Testis (tissue), 3 donors: ENCODE data around the gene IGSF9B. TPM values are rescaled to one million over a fixed set of nuclear protein-coding genes. Genes with fewer than 3 reads are reported as not detected.

Source experiments
- DNase-seq: peaks from one replicate; pipeline ENCODE4 v3.0.0-alpha.2; 2019
- H3K27ac ChIP-seq, 2 donors: fragments of 200-600 bp; sonication (generic); one replicate each; pipeline ENCODE4 v1.5.1; 2019
- H3K27me3 ChIP-seq: fragments of 200-600 bp; sonication (generic); one replicate; pipeline ENCODE4 v1.5.1; 2019
- H3K36me3 ChIP-seq: fragments of 200-600 bp; sonication (generic); one replicate; pipeline ENCODE4 v1.5.1; 2017; ENCODE audit warnings: low read depth; ENCODE audit errors: missing control alignments
- H3K4me1 ChIP-seq: fragments of 200-600 bp; sonication (generic); one replicate; pipeline ENCODE4 v1.5.1; 2019
- H3K4me3 ChIP-seq, 2 donors: fragments of 200-600 bp; sonication (generic); one replicate each; pipeline ENCODE4 v1.5.1; 2017 to 2019
- H3K9me3 ChIP-seq: fragments of 200-600 bp; sonication (generic); one replicate; pipeline ENCODE4 v1.5.1; 2017
- CTCF ChIP-seq, 3 experiments: fragments of 450-650 bp in 2 of 3; fragments of 200-600 bp in 1 of 3; sonication (generic) in 1 of 3; IDR thresholded peaks; one replicate each; pipeline ENCODE4 v1.5.1; 2016 to 2019; ENCODE audit warnings: antibody characterized with exemption in 3 of 3, mild to moderate bottlenecking in 2 of 3, moderate library complexity in 1 of 3
- POLR2A ChIP-seq: fragments of 450-650 bp; IDR thresholded peaks from one replicate; pipeline ENCODE4 v1.6.1; 2017; ENCODE audit warnings: antibody characterized with exemption, mild to moderate bottlenecking, moderate library complexity
- WGBS, 2 donors: methylation state at CpG; one replicate each; pipeline ENCODE4 v1.1.5; 2018; 5-methylcytosine and 5-hydroxymethylcytosine counted together
- intact Hi-C: fragments of 100-400 bp; cut with DNase I; formaldehyde crosslinking; loops from one replicate; pipeline ENCODE4 v1.15.1; 2023; ENCODE audit warnings: low total_unique reads
- polyA plus RNA-seq: library from polyadenylated mRNA; stranded (reverse); fragments of 350-450 nt; fragmentation: Illumina TruSeq; extraction: RNeasy Lipid Tissue Mini Kit (QIAGEN cat#74804); gene quantifications from one replicate; pipeline ENCODE4 v1.2.3, GENCODE V29; 2014; ENCODE audit warnings: low read depth, low replicate concordance; ENCODE audit not compliant: insufficient read depth
- total RNA-seq, 2 donors: library from RNA; depleted of rRNA; stranded (reverse); fragments of >200 nt; gene quantifications; one replicate each; pipeline ENCODE4 v1.2.3, GENCODE V29; 2016

The IGSF9B gene
- total and polyA plus RNA-seq, 3 donors from 2014 or later, result 16.8 to 119 (median 71.9) TPM

- TF ChIP-seq CTCF (IDR thresholded peaks at IDR 0.05), result peak in 1 of 3 experiments; percentile 28
- no peak for TF ChIP-seq POLR2A
- H3K36me3 ChIP-seq, result no peaks in the 10 kb centered on the region
- H3K27me3 ChIP-seq, result no peaks in the 10 kb centered on the region
- no peaks in the 10 kb centered on the region for H3K4me1 ChIP-seq
- no peak overlapping the region for H3K27ac ChIP-seq
- H3K4me3 ChIP-seq, result no peak overlapping the region
- no peaks in the 10 kb centered on the region for H3K9me3 ChIP-seq
- intact Hi-C loops, result no loop called here
- WGBS, 2 donors, result 39 to 55% methylated on average over 18 to 43 of the region's 43 CpGs
- no peak for DNase-seq
Observed at GRCh38 chr11:133966921-133967598, 10.3 kb upstream of the IGSF9B start.

GRCh38 chr11:133966172-133966651 is 9.4 kb upstream of the IGSF9B start:
- Histone ChIP-seq H3K4me1 (no peaks in the 10 kb centered on the region), H3K27ac (no peak overlapping the region)
- intact Hi-C loops, result no loop called here

GRCh38 chr11:133965031-133965601 is 8.3 kb upstream of the IGSF9B start:
- whole genome bisulfite sequencing, 2 donors, result 79 to 81% methylated on average over 10 of the region's 10 CpGs
- H3K4me1 ChIP-seq, result no peaks in the 10 kb centered on the region

More at GRCh38 chr11:133966172-133966651, 9.4 kb upstream of the IGSF9B start:
- no peaks in the 10 kb centered on the region for H3K27me3 ChIP-seq
- no peak for DNase-seq
- no peaks in the 10 kb centered on the region for H3K36me3 ChIP-seq
- H3K9me3 ChIP-seq, result no peaks in the 10 kb centered on the region
- 48 to 53% methylated on average over 6 to 7 of the region's 7 CpGs for WGBS, 2 donors
- H3K4me3 ChIP-seq, result no peak overlapping the region
- TF ChIP-seq CTCF (IDR thresholded peaks at IDR 0.05), result no peak
- TF ChIP-seq POLR2A, result no peak

GRCh38 chr11:133964356-133964755 is 7.6 kb upstream of the IGSF9B start:
- TF ChIP-seq POLR2A (no peak), CTCF (IDR thresholded peaks at IDR 0.05) (no peak)
- Histone ChIP-seq H3K27me3 (no peaks in the 10 kb centered on the region), H3K36me3 (no peaks in the 10 kb centered on the region), H3K4me3 (no peak overlapping the region), H3K27ac (no peak overlapping the region), H3K4me1 (no peaks in the 10 kb centered on the region), H3K9me3 (no peaks in the 10 kb centered on the region)
- intact Hi-C loops, result no loop called here
- no peak for DNase-seq
- 89% methylated on average over 7 of the region's 7 CpGs for WGBS, 2 donors

More at GRCh38 chr11:133965031-133965601, 8.3 kb upstream of the IGSF9B start:
- no peak for DNase-seq
- intact Hi-C loops, result no loop called here
- Histone ChIP-seq H3K27ac (no peak overlapping the region), H3K36me3 (no peaks in the 10 kb centered on the region), H3K9me3 (no peaks in the 10 kb centered on the region), H3K4me3 (no peak overlapping the region), H3K27me3 (no peaks in the 10 kb centered on the region)
- TF ChIP-seq CTCF (IDR thresholded peaks at IDR 0.05), result no peak
- TF ChIP-seq POLR2A, result no peak
